NCI-H128 (cell line): Measurements from ENCODE around the gene PDLIM5.

Source experiments
- DNase-seq: peaks from one replicate; lab custom pipeline; 2025; ENCODE audit not compliant: unreplicated experiment; lab: John Stamatoyannopoulos, UW

PDLIM5 gene

DNA sequence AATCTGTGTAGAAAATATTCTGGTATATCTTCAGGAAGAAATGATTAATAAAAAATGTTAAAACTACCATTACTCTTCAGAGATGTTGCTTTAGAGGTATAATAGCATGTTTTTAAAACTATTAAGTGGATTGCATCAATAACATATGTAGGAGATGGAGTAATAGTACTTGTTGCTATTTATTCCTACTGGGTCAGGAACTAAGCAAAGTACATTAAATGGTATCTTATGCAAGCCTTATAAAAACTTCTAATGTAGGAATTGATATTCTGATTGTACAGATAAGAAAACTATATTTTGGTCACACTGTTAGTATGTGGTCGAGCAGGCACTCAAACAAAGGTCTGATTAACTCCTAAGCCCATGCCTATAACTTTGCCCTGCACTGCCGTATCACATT, 31.4 kb upstream of the PDLIM5 start:
- DNase-seq, result no peak

GRCh38 chr4:94426783-94427182, 25.0 kb upstream of the PDLIM5 start:
- no peak for DNase-seq

- DNase-seq, result no peak
Measured at GRCh38 chr4:94428884-94429283, 22.9 kb upstream of the PDLIM5 start.

DNA sequence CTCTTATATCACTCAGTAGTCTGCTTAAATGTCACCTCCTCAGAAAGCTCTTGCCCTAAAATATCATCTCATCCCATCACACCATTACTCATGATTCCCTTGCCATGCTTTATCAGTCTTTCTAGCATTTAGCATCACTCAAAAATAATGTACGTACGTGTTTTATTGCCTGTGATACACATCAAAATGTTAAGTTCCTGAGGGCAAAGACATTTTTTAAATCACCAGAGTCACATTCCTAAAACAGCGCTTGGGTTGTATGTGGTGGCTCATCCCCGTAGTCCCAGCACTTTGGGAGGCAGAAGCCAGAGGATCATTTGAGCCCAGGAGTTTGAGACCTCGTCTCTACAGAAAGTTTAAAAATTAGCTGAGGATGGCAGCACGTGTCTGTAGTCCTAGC, 21.3 kb upstream of the PDLIM5 start:
- DNase-seq, result no peak

GRCh38 chr4:94431388-94431787, 20.4 kb upstream of the PDLIM5 start:
- no peak for DNase-seq

DNA sequence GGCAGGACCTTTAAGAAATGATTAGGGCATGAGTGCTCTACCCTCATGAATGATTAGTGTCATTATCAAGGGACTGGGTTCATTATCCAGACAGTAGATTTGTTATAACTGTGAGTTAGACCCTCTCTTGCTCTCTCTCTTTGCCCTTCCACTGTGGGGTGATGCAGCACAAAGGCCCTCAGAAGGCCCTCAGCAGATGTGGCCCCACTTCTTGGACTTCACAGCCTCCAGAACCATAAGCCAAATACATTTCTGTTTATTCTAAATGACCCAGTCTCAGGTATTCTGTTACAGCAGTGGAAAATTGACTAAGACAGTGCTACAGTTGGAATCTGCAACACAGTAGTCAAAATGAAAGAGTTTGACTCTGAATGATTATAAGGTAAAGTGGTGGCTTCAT, 17.2 kb upstream of the PDLIM5 start:
- no peak for DNase-seq

DNA sequence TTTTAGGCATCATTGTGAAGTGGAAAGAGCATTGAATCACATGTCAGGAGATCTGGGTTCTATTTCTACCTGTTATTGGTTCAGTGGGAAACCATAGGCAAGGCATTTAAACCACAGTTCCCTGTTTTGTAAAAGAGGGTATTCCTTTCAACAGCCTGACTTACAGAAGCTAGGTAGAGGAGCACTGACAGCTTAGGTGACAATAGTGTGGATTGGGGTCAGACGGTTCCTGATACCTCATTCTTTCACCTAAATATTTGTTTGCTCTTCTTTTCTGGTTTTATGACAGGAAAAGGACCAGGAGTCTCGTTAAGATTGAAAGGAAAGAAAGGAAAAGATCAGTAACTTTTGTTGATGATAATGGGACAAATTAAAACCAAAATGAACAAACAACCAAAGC, 15.9 kb upstream of the PDLIM5 start:
- DNase-seq, result no peak

GRCh38 chr4:94436512-94436911, 15.2 kb upstream of the PDLIM5 start:
- no peak for DNase-seq

- DNase-seq, result no peak
Measured at GRCh38 chr4:94439606-94440005, 12.1 kb upstream of the PDLIM5 start.

GRCh38 chr4:94441838-94442237, 9.9 kb upstream of the PDLIM5 start:
- DNase-seq, result no peak

GRCh38 chr4:94442251-94442650, 9.5 kb upstream of the PDLIM5 start:
- no peak for DNase-seq

GRCh38 chr4:94446386-94446785, 5.4 kb upstream of the PDLIM5 start:
- no peak for DNase-seq

DNA sequence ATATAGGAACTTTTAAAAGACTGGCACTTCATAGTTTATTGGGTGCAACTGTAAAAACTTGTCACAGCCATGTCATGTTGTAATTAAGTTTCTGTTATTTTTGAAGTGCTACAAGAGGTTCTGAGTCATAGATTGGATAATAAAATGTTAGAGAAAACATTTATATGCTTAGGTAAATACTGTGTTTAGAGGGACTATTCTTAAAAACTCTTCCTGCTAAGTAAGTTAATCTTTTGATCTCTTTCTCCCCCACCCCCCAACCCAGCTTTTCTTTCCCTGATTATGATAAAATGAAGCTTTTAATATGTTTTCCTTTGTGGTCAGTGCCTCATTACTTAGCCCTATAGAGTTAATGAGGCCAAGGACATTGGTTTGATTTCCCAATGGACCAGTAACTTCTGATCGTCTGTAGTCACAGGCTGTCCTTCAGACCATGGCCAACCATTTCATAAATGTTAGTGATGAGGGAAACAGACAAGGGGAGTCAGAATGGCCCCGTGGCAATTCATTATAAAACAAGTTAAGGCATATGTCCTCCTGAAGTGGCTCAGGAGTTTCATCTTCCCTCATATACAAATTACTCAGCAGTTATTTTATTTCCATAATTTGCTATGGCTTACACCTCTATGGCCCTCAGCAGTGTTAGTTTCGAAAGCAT, 3.9 kb upstream of the PDLIM5 start:
- no peak for DNase-seq

DNA sequence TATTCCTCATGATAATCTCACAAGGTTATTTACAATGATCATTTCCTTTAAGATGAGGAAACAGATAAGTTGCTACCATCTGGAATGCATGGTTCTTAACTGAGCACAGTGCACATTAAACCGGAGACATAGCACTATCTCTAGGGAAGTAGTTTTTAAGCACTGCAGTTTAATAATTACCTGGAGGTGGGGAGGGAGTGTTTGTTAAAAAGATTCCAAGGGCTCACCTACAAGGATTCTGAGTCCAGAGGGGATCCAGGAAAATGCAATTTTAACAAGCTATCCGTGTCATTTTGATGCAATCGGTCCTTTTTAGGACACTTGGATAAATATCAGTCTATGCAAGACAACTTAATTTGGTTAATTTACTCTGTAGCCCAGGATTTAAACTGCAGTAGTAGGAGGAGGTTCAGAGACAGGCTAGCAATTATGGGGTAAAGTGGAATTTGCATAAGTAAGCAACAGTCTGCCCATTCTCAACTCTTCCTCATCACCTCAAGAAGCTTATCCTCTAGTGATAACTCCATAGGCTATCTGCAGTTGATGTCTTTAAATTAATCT, 2.8 kb upstream of the PDLIM5 start:
- DNase-seq, result no peak

DNA sequence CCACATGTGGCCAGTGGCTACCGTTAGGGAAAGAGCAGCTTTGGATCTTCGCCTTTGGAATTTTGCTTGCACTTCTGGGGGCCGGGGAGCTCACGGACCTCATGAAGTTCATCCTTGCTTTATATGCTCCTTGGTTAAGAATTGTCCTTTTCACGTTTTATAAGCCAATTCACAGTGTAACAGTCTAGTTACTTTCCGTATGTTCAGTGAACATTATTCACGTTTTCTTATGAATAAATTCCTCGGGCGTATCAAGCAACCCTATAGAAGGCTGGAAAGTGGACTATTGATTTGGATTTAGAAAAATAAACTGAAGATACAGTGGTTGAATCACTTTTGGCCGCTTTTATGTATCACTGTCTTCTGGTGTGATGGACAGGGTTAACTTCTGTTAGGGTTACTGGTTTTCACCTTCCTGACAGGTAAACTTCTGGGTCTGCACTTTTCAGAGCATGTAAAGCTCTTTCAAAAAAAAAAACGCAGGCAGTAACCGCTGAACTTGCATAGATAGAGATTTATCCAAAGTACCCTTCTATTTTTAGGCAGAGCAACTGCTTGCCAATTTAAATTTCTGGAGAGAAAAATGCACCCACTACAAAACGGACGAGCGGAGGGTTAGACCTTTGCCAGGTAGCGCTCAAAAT, 569 bp upstream of the PDLIM5 start:
- no peak for DNase-seq

DNA sequence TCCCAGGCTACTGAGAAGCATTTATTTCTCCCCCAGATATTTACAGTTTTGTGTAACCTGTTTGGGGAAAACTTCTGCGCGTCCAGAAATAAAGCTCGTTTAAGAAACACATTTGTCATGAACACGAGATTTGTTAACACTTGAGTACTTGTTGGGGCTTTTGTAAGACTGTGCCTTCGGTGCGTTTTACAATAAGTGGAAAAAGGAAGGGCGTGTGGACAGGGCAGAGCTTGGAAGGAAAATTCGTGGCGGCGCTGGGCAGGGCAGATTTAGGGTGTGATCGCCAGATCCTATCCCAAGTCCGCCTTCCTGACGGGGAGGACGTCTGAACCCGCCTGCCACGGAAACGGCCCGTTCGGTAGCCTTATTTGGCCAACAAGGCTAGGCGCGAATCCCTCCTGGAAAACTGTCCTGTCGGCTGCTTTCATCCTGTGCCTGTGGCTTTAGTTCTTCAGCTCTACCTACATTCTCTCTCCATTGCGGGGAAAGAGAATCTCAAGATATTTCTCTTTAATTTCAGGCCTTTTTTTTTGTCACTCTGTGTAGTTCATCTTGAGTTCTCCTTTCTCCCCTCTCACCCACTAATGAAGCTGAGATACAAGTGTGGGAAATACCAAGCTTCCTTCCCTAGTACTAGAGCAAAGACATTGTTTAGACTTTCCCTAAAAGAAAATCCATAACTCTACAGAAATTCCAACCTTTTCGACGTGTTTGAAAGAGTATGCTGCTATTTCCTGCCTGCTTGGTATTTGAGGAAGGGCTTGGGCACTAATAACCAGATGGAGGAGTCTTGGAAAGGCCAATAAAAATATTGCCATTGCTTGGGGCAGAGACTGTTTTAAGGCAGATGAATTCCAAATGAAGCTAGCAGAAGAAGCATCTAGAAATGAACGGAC, 982 bp downstream of the PDLIM5 start:
- DNase-seq, result no peak

DNA sequence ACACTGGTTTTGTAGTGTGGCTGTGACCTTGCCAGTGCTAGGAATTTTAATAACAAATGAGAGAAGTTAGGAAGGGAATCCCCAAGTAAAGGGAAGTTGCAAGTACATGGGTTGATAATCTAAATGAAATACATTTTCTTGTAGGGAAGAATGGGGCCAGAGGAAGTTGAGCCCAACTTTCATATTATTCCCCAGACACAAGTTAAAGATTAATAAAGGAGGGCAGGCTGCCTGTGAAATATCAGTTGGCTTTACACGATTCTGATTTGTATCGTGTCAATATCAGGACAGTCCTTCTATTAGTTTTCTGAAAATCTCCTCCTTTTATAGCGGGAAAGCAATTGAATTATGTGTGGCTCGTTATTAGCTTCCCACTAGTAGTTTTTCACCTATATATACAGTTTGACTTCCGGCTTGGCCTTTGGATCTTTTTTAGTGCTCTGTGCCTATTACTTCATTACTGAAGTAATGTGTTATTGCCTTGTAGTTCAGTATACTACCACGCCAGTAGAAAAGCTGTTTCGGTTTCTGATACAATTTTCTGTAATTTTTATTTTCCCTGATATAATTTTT, 1.7 kb downstream of the PDLIM5 start:
- DNase-seq, result no peak

GRCh38 chr4:94454405-94454804, 2.7 kb downstream of the PDLIM5 start:
- no peak for DNase-seq

GRCh38 chr4:94455081-94455480, 3.3 kb downstream of the PDLIM5 start:
- no peak for DNase-seq

DNA sequence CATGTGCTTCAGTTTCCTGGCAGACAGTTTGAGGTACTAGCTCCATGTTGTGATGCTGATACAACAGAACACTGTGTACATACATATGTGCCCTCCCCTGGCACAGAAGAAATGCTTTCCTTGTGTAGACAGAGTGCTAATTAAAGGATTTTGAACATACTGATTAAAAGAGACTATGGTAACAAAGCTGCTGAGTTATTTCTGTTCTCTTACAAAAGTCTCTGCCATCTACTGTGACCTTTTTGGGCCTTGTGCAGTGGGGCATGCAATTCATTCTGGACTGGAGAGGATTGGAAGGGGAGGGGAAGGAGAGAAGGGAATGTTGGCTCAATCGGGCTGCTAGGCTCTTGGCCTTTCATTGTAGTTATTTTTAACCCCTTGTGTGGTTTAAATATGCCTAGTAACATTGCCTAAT, 6.0 kb downstream of the PDLIM5 start:
- no peak for DNase-seq

DNA sequence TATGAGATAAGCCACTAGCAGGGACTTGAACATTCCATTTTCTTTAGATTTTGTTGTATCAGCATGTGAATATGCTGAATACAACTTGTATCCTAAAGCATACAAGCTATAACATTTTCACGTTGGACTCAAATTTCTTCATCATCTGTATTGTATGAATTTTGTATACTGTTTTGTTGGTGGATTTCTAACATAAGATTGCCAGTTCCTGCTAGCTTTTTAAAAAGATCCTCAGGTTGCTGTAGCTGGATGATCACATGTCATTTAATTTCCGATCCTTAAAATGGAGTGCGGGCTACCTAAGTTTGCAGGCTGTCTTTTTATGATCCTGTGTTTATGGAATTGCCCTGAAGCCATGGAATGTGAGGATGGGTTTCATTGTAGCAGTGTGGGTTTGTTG, 6.9 kb downstream of the PDLIM5 start:
- no peak for DNase-seq
